Head of caudate nucleus (tissue), 42 donors: Measurements from ENCODE around the gene TEN1.

Experiments
- DNase-seq, 42 donors: peaks; one replicate each; pipeline versions ENCODE4 v3.0.0 to v3.0.0-alpha.2; 2020 to 2021; ENCODE audit warnings: mixed read lengths in 7 of 42
- intact Hi-C: fragments of 100-400 bp; cut with DNase I; formaldehyde crosslinking; loops from one replicate; pipeline ENCODE4 v1.15.0; 2022

Gene TEN1

DNA sequence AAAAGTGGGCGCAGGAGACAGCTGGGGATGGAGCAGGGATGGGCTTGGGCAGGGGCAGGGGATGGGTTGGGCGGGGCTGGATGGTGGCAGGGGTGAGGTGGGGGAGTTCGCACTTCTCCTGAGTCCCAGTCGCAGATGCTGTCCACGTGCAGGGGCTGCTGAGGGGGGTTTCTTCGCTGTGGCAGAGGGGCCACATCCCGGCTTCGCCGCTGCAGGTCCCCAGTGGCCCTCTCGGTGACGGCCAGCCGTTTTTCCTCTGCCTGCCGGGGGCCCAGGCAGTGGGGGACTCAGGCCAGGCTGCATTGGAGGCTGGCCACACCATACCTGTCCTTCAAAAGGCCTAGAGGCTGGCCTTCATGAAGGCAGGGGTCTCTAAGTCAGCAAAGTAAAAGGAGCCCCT lies 39.8 kb downstream of the TEN1 start:
- intact Hi-C loops, result loop anchor here (10.0 kb wide), 1 partner anchor 276 kb away; no protein-coding TSS in a partner anchor
- DNase-seq, result no peak

DNA sequence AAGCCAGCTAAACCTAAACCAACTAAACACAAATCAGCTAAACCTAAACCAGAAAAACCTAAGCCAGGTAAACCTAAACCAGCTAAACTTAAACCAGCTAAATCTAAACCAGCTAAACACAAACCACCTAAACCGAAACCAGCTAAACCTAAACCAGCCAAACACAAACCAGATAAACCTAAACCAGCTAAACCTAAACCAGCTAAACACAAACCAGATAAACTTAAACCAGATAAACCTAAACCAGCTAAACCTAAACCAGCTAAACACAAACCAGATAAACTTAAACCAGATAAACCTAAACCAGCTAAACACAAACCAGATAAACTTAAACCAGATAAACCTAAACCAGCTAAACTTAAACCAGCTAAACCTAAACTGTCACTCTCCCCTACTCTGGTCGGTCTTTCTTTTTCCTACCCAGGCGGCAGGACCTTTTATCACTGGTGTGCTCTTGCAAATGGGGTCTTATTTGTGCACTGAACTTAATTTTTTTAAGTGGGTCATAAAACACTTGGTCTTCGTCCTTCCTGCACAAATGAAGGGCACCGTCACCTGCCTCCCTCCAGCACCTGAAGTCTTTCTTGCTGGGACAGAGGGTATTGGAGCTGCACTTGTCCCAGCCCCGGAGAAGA lies 40.9 kb downstream of the TEN1 start:
- intact Hi-C loops, result loop anchor here (10.0 kb wide), 1 partner anchor 275 kb away; no protein-coding TSS in a partner anchor
- no peak for DNase-seq

DNA sequence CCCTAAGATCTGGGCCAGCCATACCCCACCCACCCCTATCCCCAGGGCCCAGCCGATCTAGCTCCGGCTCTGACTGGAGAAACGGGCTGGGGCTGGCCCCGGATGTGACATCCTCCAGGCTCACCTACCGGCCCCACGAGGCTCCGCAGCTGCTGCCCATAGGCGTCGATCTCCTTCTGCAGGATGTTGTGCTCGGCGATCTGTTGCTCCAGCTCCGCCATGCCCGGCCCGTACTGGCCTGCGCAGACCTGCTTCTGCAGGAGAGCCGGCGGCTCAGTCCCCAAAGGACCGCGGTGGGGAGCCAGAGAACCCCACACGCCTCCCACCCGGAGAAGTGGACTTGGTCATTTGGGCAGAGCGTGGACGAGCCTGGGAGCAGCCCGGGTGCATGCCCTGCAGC lies 43.2 kb downstream of the TEN1 start:
- intact Hi-C loops, result no loop called here
- no peak for DNase-seq

DNA sequence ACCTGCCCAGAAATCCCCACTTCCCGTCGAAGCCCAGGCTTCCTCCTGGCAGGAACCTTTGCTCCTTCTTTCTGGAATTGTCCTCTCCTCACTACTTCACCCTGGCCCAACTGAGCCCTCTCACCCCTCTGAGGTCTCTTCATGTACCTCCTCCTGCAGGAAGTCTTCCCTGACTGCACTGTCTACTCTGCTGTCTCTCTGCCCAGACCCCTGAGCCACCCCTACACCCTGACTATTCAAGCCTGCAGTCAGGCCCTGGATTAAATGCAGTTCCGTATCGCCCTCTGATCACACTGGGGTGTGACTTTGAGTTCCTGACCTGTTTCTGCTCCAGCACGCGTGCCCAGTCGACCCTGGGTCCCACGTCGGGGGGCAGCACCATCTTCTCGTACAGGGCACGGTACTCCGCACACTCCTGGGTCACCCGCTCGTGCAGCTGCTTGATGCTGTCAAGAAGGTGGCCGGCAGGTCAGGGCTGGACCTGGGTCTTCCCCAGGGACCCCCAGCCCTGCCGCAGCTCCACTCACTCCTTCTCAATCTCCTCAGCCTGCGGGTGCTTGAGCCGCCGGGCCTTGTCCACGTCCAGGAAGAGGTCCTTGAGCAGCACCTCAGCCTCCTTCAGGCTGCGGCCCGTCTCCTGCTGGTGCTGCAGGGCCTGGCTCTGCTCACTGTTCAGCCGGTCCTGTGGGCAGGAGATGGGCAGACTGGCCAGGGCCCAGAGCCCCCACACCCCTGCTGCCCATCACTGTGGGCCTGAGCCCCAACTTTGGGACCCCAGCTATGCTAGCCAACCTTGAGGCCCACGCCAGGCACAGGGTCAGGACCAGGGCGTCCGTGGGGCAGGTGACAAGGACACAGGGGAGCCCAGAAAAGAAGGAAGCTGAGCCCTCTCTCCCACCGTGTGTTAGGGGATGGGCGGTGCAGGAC lies 44.2 kb downstream of the TEN1 start:
- DNase-seq, result no peak
- intact Hi-C loops, result no loop called here

DNA sequence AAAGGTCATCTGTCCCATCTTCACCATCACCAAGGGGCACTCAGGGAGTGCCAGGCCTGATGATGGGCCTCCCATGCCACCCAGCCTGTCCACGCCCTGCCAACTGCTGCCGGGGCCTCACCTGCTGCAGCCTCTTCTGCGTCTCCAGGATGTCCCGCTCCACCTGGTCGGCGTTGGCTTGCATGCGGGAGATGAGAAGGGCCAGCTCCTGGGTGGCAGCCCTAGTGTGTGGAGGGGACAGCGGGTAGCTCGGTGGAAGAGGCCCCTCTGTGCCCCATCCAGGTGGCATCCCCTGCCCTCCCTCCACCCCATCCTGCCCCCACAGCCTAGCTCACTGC lies 44.8 kb downstream of the TEN1 start:
- intact Hi-C loops, result no loop called here
- no peak for DNase-seq

DNA sequence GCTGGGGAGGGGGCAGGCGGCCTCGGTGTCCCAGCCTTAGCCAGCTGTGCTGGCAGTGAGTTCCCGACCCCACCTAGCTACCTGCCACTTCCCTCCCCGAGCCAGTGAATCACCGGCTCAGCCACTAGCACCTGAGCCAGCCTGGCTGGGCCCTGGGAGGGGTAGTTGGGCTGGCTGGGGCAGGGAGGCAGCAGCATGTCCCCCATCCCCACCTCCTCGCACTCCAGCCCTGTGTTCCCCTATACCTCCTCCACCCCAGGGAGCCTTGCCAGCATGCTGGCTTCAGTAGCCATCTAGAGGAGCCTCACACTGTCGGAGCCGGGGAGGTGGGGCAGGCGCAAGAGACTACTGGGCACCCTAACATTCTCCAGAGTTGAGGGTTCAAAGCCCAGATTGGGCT lies 45.3 kb downstream of the TEN1 start:
- no peak for DNase-seq
- intact Hi-C loops, result no loop called here

DNA sequence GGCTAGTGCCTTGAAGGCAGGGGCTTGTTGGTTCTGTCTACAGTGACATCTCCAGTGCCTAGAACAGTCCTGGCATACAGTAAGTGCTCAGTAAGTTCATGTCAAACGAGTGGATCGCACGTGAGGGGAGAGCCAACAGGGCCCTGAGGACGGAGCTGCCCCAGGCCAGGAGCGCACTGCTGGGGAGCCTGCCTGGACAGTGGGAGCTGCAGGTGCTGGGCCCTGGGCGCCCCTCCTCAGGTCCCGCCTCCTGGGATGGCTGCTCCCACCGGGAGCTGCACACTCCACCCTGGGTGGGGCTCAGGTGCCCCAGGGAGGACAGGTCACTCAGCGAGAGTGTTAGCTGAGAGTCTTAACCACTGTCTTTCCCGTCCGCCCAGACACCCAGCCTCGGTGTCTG lies 46.3 kb downstream of the TEN1 start:
- intact Hi-C loops, result no loop called here
- no peak for DNase-seq

DNA sequence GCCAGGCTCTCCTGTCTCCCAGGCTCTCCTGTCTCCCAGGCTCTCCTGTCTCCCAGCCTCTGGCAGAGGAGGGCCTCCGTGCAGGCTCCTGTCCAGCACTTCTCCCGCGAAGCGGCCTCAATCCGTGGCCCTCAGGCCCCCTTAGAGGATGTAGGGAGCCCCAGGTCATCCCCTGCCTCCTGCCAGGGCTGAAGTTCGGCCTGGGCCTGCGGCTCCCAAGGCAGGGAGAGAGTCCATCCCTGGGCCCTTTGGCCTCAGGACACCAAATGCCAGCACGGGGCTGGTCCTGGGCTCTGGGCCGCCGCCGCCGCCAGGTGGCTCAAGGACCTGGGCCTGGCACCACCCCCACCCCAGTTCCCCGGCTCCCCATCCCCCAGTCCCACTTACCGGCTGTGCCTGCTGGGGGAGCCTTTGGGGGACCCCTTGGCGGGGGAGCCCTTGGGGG lies 47.7 kb downstream of the TEN1 start:
- no peak for DNase-seq

DNA sequence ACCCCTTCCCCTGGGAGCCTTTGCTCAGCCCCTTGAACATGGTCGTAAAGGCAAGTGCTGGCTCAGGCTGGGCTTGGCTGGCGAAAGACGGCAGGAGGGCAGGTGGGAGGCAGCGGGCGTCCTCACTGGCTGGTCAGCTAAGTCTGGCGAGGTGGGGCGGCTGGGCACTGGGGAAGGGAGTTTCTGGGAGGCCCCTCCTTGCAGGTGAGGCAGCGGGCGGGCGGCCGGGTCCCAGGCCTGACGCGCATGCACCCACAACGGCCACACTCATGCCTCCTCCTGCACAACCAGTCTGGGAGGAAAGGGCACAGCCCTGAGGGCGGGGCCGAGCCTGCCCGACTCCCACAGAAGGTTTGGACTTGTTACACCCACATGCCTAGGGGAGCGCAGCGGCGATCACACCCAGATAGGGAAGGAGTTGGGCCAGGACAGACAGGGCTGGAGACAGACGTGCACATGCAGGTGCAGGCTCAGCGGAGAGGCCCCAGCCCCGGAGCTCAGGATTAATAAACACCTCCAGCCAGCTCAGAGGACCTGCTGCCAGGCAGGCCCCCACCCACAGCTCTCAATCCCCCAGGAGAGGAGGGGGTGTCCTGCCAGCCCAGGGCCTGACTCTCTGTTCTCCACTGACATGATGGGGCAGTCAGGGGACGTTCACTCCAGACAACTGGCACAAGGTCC lies 48.3 kb downstream of the TEN1 start, which contains the start of gene EVPL:
Gene EVPL (minus strand): TSS at position 148 of the 681 bp plus-strand sequence. CDS start 108 bp downstream, at position 40.
- intact Hi-C loops, result no loop called here

More for the DNA sequence above, 47.7 kb downstream of the TEN1 start:
- intact Hi-C loops, result no loop called here

DNA sequence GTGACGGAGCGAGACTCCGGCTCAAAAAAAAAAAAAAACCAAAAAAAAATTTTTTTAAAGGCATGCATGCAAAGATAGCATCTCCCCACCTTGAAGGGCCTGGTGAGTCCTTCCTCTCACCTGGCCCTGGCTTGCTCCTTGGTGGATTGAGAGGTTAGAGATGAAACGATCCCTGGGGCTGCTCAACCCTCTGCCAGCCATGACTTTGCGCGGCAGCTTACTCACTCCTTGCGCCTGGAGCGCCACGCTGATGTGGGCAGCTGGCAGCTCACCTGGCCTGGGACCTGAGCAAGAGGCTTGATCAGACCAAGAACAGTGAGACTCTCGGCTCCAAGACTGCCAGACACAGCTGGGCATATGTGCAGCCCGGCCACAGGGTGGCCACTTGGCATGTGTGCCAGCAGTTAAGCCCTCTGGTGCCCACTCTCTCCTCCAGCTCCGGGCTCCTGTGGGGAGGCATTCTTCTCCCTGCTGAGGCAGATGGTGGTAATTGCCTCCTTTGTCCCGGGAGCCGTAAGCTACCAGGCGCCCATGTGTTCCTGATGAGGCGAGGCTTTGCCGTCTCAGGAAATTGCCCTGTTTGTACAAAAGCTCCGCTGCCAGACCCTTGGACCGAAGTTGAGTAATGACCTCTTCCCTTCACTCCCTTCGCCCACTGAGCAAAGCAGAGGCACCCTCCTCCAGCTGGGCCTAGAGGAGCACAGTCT lies 53.2 kb downstream of the TEN1 start:
- DNase-seq, result peak in 10 of 42 donors; percentile 6 to 44 (median 18)

More for the DNA sequence above, 48.3 kb downstream of the TEN1 start, which contains the start of gene EVPL:
- DNase-seq, result no peak

DNA sequence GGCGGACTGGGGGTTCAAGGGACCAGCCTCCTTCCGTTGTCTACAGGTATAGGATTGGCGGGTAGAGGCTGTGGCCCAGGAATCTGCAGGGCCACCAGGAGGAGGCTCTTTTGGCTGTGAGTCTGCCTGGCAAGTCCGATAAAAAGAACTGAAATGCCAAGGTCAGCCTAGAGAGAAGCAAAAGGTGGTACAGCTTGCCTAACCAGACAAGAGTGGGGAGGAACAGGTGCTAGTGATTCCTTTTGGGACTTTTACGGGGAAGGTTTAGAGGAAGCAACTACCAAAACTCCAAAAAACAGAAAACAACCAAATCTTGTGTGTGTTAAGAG lies 53.7 kb downstream of the TEN1 start:
- no peak for DNase-seq
- intact Hi-C loops, result no loop called here

More for the DNA sequence above, 53.2 kb downstream of the TEN1 start:
- intact Hi-C loops, result no loop called here

DNA sequence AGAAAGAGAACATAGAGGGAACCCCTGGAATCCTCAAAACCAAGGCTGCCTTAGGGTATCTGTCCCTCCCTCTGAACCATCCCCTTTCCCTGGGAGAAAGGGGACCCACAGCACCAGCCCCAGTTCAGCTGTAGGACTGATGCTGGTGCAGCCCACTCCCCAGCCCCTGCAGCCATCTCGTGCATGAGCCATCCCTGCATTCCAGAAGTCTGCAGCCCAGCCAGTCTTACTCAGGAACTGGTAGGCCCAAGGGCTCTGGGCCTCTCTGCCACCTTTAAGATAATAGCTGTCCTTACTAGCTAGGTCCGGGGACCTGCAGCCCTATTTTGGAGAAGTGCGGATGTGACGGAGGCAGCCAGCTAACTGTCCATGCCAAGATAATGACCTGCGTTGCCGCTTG lies 54.1 kb downstream of the TEN1 start:
- intact Hi-C loops, result no loop called here
- DNase-seq, result no peak

DNA sequence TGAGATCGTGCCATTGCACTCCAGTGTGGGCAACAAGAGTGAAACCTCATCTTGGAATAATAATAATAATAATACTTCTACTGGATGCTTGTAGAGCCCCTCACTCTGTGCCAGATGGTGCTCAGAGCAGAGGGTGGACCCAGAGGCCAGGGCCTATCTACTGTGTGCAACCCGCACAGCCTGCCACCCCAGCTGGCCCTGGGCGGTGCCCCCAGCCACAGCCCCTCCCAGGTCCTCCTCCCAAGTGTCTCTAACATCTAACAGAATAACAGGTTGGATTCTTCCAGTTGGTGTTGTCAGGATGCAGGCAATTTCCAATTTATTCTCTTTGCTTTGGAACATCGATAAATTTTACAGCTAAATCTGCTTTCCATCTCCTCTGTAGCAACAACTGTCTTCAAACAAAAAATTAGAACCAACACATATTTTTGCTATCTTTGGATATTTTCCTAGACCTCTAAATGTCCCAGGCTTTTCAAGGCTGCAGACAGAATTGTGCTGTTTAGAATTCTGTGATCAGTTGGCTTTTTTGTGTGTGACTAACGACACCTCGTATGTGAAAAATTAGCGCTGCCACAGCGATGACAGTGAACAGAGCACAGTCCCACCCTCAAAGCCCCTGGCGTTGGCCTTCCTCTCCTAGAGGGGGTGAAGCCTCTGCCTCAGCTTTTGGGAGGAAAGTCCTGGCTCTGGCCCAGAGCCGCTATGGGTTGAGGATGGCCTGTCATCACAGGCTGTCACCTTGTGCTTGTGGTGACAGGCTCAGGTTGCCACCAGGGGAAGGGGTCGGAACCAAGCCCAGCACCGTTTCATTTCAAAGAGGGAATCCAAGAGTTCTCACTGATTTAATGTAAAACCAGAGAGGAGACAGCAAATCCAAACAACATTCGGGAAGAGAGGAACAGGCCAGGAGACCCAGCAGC lies 55.6 kb downstream of the TEN1 start:
- intact Hi-C loops, result no loop called here
- DNase-seq, result no peak

DNA sequence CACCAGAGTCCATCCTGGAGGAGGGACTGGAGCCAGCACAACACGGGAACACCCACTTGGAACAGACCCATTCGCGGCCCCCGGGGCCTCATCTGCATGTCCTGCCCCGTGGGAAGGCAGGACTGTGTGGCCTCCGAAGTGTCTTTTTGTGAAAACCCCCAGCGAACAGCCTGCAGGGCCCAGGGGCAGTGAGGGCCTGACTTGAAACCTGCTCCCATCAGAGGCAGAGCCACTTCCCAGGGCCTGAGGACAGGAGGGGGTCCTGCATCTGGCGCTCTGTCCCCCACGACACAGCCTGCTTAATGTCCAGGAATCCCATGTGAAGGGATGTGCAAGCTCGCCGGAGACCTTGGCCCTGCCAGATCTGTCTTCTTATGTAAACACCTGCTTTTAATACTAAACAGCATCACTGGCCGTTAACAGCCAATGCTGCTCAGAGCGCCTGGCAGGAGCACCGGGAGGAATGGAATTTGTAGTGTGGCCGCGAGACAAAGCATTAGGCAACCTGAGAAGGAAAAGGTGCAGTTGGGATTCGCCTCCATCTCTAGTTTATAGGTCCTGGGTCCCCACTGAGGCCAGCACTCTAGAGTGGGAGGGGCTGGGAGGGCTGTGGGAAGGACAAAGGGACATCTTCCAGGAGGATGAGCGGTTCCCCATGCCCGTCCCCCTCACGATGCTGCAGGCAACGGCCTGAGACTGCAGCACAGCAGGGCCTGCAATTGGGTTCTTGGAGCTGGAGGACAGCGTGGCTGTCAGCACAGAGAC lies 57.6 kb downstream of the TEN1 start:
- DNase-seq, result no peak
- intact Hi-C loops, result no loop called here

DNA sequence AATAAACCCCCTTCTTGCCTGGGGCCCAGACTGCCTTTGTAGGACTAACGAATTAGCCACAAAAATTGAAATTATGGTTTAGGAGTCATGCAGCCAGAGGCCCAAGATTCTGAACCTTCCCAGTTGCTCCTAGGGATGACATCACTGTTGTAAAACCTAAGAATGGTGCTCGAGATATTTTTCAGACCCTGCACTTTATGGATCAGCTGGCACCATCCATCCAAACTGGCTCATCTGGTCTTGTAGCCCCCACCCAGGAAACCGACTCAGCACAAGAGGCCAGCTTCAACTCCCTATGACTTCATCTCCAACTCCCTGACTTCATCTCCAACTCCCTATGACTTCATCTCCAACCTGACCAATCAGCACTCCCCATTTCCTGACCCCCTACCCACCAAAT lies 59.0 kb downstream of the TEN1 start:
- intact Hi-C loops, result no loop called here

DNA sequence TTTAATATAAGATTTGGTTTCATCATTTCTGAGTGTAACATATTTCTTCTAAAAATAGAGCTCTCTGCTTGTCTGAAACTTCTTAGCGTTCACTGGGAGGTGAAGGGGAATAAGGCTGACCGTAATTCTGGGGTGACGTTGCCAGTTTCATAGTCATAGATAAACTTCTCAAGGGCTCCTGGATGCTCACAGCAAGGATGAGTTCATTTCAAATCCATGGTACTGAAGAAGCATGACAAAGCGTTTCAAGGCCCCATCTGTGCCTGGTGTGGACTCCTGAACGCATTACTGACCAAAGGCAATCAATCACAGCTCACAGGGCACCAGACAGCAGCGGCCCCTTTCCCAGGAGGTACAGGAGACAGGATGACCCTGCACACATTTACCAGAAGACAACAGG lies 60.1 kb downstream of the TEN1 start:
- intact Hi-C loops, result no loop called here
- no peak for DNase-seq

More for the DNA sequence above, 59.0 kb downstream of the TEN1 start:
- no peak for DNase-seq

DNA sequence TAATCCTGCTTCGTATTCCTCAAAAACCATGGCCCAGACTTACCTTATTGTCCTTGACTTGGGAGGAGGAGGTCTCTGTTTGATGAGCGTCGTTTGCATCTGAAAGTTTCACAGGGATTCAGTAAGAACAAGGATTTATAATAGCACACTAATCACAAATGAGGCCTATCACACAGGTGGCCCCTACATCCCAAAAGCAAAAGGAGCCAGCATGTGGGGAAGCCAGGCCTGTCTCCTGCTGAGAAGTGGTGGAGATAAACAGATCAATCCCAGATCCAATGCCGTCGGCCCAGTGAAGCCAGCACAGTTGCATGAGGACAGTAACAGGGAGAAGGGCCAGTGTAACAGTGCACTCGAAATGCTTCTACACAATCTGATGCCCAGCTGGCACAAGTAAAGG lies 61.3 kb downstream of the TEN1 start:
- intact Hi-C loops, result no loop called here

More for the DNA sequence above, 61.3 kb downstream of the TEN1 start:
- no peak for DNase-seq
